Neural crest cell (in vitro differentiated cells): ENCODE results near the gene DEAF1. TPM values are rescaled to one million over a fixed set of nuclear protein-coding genes. Genes with fewer than 3 reads are reported as not detected.

ENCODE experiments used
- DNase-seq: peaks from one replicate; pipeline ENCODE4 v3.0.0; 2021; ENCODE audit warnings: low read depth, mixed read lengths, low spot score
- H3K27ac Mint-ChIP-seq: one replicate; pipeline ENCODE4 v1.8.0; 2021; ENCODE audit warnings: mild to moderate bottlenecking, mixed read lengths; ENCODE audit not compliant: unreplicated experiment
- H3K27me3 Mint-ChIP-seq: 2 replicates; pipeline ENCODE4 v1.8.0; 2021; ENCODE audit warnings: low read depth, mild to moderate bottlenecking, mixed read lengths
- H3K36me3 Mint-ChIP-seq: 2 replicates; pipeline ENCODE4 v1.8.0; 2021; ENCODE audit warnings: low read depth, mild to moderate bottlenecking, mixed read lengths
- H3K4me1 Mint-ChIP-seq: 2 replicates; pipeline ENCODE4 v1.8.0; 2021; ENCODE audit warnings: mixed read lengths
- H3K4me3 Mint-ChIP-seq: one replicate; pipeline ENCODE4 v1.8.0; 2021; ENCODE audit warnings: mild to moderate bottlenecking, mixed read lengths
- H3K9me3 Mint-ChIP-seq: 2 replicates; pipeline ENCODE4 v1.8.0; 2021; ENCODE audit warnings: mixed read lengths
- CTCF ChIP-seq: fragments of 200-600 bp; sonication (generic); conservative IDR thresholded peaks from 2 replicates; pipeline ENCODE4 v1.5.0; 2021; ENCODE audit warnings: antibody characterized with exemption, mild to moderate bottlenecking
- total RNA-seq: library from RNA; stranded (reverse); gene quantifications from 2 replicates; pipeline ENCODE4 v1.2.1, GENCODE V29; 2021

The DEAF1 gene
- total RNA-seq, 1 donor from 2014 or later = 60.9 TPM

GRCh38 chr11:704781-705645 lies 10.0 kb upstream of the DEAF1 start:
- Mint-ChIP-seq H3K36me3 (no peaks in the 10 kb centered on the region), H3K27me3 (peaks cover 31% of the 10 kb centered on the region), H3K4me3 (no peak overlapping the region), H3K27ac (no peak overlapping the region), H3K4me1 (no peaks in the 10 kb centered on the region), H3K9me3 (no peaks in the 10 kb centered on the region)
- DNase-seq = no peak
- TF ChIP-seq CTCF = no peak

- Mint-ChIP-seq H3K4me3 (no peak overlapping the region), H3K9me3 (no peaks in the 10 kb centered on the region), H3K27me3 (peaks cover 31% of the 10 kb centered on the region), H3K27ac (no peak overlapping the region), H3K4me1 (no peaks in the 10 kb centered on the region), H3K36me3 (no peaks in the 10 kb centered on the region)
- TF ChIP-seq CTCF = no peak
- no peak for DNase-seq
Measured at GRCh38 chr11:704228-704674, 9.2 kb upstream of the DEAF1 start.

GRCh38 chr11:703506-703905 lies 8.5 kb upstream of the DEAF1 start:
- H3K4me3 Mint-ChIP-seq = peak overlapping the region; percentile 49
- no peaks in the 10 kb centered on the region for H3K9me3 Mint-ChIP-seq
- H3K27me3 Mint-ChIP-seq = peaks cover 31% of the 10 kb centered on the region
- H3K4me1 Mint-ChIP-seq = no peaks in the 10 kb centered on the region
- no peak overlapping the region for H3K27ac Mint-ChIP-seq
- no peaks in the 10 kb centered on the region for H3K36me3 Mint-ChIP-seq
- TF ChIP-seq CTCF = no peak
- DNase-seq = no peak

- TF ChIP-seq CTCF = no peak
- H3K4me1 Mint-ChIP-seq = peaks cover 6% of the 10 kb centered on the region
Measured at GRCh38 chr11:702462-703461, 7.7 kb upstream of the DEAF1 start.

GRCh38 chr11:701741-702461 lies 6.9 kb upstream of the DEAF1 start:
- Mint-ChIP-seq H3K9me3 (no peaks in the 10 kb centered on the region), H3K36me3 (no peaks in the 10 kb centered on the region), H3K4me3 (peak overlapping the region; percentile 23), H3K27me3 (peaks cover 17% of the 10 kb centered on the region), H3K4me1 (peaks cover 14% of the 10 kb centered on the region), H3K27ac (no peak overlapping the region)
- TF ChIP-seq CTCF = no peak
- no peak for DNase-seq

More at GRCh38 chr11:702462-703461, 7.7 kb upstream of the DEAF1 start:
- Mint-ChIP-seq H3K36me3 (no peaks in the 10 kb centered on the region), H3K9me3 (no peaks in the 10 kb centered on the region), H3K27ac (no peak overlapping the region), H3K27me3 (peaks cover 26% of the 10 kb centered on the region), H3K4me3 (no peak overlapping the region)
- DNase-seq = no peak
